Cerebellar cortex (tissue), 1 donor: Measurements from ENCODE around the gene GOPC.
A peak's percentile ranks its signal among the peaks of the same experiment; 100 is the strongest.
"Not testable (repeated sequence)": the region's sequence is repeated elsewhere in the genome, so short reads cannot be mapped to it uniquely, and the experiment has no call there.

Experiments used
- DNase-seq: peaks from one replicate; pipeline ENCODE4 v3.0.0-alpha.2; 2015; ENCODE audit warnings: low spot score

Gene GOPC

DNA sequence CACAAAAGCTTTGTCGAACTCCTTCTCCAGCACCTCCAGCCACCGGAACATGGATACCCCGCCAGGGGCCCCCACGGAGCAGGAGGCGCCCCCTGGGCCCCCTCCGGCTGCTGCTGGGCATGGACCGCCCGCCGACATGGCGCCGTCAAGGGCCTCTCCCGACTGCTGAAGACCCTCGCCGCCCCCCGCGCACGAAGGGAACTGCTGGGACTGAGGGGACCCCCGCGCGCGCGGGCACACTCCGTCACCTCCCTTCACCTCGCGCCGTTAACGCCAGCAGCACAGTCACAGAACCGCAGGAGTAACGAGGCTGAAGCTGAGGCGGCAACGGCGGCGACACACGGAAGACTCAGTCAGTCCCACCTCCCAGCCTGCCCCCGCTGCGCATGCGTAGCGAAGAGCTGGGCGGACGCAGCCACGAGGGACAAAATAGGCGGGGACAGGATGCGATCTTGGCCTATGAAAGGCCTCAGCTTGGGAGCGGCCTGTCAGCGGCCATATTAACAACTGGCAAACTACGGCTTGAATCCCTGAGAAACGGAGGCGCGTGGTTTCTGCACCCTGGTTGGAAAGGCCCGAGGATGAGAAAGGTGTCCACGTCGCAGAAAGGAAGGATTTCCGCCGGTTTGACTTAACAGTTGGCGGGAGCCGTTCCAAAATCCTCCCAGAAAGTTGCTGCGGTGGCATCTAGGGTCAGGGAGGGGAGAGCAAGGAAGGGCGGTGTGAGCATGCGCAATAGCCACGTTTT, at the start of gene GOPC:
Gene GOPC (minus strand): TSS at position 361 of the 748 bp plus-strand sequence. CDS start 223 bp downstream, at position 138.
- peak; percentile 99 for DNase-seq

DNA sequence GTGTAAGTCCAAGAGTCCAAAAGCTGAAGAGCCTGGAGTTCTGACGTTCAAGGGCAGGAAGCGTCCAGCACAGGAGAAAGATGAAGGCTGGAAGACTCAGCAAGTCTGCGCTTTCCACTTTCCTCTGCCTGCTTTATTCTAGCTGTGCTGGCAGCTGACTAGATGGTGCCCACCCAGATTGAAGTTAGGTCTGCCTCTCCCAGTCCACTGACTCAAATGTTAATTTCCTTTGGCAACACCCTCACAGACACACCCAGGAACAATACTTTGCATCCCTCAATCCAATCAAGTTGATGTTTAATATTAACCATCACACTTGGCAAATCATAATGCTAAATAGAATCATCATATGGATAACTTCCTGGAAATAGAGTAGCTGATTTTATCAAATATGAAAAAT, 49.7 kb upstream of the GOPC start:
- DNase-seq: not testable (repeated sequence)

DNA sequence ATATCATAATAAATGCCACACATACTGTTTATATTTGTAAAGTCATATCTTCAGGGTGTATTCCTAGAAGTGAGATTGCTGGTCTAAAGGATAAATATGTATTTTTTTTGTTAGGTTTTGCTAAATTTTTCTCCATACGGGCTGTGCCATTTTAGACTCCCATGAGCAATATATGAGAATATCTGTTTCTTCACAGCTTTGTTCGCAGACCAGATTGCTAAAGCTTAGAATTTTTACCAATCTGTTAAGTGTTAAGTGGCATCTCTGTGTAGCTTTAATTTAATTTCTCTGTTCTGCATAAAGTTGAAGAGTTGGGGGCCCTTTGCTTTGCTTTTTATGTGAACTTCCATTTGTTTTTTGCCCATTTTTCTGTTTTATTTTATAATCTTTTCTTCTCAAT, 40.7 kb upstream of the GOPC start:
- no peak for DNase-seq

DNA sequence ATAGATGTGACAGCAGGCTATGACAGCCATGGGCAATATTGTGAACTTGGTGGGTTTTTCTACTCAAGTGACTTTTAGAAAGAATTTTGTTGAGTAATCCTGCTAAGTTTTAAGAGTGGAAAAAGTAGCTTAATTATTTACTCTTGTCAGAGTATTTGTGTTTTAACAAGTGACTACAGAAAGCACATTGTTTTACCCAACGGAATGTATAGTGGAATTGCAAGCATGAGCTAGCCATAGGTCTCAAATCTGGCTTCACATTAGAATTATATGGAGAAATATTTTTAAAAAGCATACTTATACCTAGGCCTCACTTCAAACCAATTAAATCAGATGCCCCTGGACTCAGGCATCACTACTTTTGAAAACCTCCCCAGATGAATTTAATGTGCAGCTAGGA, 35.5 kb upstream of the GOPC start:
- DNase-seq: no peak

DNA sequence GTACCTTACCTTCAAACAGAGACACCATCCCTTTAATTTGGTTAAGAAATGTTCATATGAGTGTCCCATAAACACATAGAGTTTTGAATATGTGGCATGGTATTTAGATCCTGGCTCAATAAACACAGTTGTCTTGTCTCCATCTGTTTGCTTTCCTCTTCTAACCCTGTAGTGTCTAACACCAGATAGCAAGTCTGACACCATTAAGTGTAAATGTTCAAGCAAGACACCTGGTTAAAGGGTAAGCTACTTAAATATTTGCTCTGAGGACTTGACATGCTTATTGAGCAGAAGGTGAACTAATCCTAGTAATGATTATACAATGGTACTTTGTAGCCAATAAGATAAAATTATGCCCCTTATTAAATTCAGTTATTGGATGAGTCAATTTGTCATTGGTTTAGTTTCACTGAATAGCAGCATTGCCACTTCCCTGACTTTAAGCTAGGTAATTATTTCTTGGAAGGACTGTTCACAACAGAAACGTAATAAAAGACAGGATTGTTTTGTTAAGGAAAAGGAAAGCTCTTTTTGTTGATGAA, 26.9 kb upstream of the GOPC start:
- DNase-seq: no peak

DNA sequence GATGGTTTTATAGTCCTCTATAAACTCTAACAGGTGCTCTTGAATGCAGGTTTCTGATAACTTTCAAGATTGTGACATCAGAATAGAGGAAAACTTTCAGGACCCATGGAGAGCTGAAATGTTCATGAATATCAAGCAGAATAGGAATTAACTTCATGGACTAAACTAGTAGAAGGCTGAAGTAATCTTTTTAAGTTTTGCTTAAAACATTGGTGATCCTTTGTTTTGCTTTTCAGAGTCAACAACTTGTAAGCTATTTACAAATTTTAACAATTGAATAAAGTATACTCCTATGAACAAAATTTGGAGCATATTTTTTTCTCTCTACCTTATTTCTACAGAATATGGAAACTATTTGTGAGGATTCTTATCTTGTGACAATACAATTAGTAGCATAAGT, 25.2 kb upstream of the GOPC start:
- DNase-seq: no peak

DNA sequence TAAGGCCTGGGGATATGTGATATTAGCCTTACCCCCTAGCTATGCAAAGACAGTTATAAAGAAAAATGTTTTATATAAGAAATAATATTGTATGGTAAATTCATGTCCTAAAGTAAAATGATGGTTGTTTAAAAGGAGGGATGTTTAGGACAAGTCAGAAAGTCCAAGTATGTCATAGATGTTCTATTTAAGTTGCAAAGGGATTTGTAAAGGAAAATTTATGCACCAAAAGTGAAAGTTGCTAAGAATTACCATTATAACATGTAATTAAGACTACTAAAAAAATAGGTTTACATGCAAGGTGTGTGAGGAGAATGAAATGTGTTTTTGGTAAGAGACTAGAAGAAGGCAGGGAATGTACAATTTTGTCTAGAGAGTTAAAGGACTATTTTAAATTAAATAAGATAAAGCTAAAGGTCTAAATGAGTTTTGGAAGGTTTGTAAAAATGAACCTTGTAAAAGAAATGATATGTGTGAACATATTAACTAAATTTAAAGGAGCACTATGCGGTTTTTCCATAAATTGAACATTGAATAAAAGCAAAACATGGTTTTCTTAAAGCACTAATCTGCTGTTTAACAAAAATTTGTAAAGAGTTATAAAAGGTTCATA, 22.7 kb upstream of the GOPC start:
- DNase-seq: no peak

DNA sequence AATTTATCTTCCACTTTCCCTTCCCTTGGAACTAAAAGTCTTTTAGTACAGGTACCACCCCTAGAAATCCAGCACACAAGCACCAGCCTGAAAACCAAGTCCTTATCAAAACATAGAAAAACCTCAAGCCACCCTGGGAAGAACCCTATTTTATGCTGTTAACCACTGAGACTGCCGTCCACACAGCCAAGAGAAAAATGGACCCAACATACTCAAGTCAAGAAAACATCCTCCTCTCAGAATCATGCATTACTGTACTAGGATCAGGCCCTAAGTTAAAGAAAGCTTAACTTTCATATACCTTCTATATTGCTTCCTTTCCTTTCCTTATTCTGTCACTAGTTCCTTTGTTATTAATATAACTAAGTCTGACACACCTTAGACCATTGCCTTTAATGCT, 16.9 kb upstream of the GOPC start:
- no peak for DNase-seq

DNA sequence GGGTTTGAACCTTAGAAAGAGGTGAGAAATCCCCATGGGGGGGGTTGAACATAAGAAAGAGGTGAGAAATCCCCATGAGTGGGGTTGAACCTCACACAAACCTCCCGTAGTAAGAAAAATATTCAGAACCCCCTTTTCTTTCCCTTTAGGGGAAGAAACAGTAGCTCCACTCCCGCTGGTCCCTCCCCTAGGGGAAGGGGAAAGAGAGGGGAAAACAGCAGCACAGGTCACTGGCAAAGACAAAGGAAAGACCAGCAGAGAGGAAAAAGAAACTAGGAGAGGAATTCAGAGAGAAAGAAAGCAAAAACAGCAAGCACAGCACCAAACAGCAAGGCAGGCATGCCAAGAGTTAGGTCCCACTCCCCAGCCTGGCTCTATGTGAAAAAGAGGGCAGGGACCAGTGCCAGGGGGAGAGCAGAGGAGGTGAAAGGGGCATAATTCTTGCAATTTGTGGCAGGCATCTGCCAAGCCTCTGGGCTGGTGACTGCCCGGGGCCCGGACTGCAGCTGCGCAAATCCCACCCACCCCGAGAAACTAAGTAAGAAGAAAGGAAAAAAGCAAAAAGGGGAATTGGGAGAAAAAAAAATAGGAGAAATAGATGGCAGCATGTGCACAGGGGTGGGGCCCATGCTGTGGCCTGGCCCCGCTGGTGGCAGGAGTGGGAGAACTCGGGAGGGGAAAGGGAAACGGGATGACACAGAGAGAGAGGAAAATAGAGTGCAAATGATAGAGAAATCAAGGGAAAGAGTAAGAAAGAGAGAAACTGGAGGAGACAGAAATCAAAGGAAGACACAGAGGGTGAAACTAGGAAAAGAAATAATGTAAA, 15.1 kb upstream of the GOPC start:
- DNase-seq: no peak

DNA sequence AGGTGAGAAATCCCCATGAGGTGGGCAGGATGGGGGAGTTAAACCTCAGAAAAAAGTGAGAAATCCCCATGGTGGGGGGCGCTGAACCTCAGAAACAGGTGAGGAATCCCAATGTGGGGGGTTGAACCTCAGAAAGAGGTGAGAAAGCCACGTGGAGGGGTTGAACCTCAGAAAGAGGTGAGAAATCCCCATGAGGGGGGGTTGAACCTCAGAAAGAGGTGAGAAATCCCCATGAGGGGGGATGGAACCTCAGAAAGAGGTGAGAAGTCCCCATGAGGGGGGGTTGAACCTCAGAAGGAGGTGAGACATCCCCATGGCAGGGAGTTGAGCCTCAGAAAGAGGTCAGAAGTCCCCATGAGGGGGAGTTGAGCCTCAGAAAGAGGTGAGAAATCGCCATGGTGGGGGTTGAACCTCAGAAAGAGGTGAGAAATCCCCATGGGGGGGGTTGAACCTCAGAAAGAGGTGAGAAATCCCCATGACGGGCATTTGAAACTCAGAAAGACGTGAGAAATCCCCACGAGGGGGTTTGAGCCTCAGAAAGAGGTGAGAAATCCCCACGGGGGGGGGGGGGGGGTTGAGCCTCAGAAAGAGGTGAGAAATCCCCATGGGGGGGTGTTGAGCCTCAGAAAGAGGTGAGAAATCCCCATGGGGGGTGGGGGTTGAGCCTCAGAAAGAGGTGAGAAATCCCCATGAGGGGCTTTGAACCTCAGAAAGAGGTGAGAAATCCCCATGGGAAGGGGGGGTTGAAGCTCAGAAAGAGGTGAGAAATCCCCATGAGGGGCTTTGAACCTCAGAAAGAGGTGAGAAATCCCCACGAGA, 14.3 kb upstream of the GOPC start:
- DNase-seq: no peak

DNA sequence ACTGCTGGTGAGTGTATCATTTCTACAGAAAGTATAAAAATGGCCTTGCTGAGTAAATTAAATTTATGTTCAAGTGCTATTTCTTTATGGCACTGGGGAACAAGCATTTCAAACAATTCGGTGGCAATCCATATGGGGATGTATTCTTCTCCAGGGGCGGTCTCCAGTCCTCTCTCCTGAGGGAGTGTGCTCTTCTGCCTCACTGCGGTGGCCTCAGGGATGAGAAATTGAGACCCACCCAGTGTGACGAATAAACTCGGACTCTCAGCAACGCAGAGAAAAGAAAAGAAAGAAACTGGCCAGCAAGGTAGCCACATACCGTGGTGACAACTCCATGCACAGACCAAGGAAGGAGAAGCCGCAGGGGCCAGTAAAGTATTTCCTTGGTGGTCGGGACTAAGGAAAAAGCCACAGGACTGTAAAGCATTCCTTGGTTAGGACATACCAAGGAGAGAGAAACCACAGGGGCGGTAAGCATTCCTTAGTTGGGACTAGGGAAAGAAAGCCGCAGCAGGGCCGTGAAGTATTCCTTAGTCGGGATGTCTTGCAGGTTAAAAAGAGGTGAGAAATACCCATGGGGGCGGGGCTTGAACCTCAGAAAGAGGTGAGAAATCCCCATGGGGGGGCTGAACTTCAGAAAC, 13.6 kb upstream of the GOPC start:
- DNase-seq: no peak

DNA sequence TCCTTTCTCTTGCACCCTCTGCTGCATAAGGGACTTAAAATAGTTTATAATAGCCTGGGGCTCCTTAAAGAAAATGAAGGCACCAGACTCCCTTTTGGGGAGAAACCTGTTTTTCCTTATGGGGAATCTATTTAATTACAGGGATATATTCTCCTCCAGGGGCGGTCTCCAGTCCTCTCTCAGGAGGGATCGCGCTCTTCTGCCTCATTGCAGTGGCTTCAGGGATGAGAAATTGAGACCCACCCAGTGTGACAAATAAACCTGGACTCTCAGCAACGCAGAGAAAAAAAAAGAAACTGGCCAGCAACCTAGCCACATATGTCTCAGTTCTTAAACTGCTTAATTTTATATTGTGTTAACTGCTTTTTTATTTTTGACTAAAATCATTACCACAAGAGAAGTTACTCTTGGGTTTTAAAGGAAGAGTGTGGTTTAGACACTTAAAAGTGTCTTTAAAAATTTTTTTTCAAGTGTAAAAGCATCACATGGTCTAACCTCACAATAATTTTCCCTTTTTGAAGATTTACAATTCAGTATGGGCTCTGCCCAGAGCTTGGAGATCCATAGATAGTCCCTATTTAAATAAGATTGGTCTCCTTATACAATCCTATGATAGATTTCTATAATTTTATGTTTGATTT, 11.7 kb upstream of the GOPC start:
- DNase-seq: no peak

DNA sequence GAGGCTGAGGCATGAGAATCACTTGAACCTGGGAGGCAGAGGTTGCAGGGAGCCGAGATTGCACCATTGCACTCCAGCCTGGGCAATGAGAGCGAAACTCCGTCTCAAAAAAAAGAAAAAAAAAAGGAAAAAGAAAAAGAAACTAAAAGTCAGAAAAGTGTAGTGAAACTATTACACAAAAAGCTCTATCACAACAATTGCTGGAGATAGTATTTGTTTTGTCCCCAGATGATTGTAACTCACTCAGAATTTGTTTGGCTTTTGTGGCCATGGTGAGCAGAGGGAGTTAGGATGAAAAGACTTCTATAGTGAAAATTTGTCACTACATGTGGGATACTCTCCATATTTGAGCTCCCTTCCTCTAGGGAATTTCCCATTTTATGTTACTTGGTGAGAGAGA, 5.2 kb upstream of the GOPC start:
- DNase-seq: no peak

DNA sequence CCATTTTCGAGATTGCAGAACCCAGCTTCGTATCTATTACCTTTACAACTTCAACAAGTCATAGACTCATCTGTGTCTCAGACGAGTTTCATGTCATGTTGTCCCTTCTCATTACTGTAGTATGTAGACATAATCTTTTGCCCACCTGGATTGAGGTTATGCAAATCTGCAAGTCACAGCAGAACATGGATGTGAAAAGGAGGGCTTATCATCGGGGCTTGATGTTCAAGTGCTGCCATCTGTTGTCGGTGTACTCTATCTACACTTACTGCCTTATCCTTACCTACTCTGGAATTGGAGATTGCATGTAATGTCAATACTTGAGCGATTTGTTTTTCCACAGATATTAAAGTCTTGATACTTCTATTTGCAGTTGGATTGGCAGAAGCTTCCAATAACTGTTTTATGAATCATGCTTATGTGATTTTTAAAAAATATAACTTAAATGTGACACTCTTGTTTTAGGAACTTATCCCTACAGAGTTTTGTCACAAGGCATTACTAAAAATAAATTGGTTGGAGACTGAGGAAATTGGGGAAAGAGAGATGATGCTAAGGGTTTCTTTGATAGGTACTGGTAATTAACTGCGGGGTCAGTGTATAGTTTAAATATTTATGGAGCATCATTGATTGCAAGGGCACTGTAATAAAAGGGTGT, 3.0 kb upstream of the GOPC start:
- peak; percentile 86 for DNase-seq

DNA sequence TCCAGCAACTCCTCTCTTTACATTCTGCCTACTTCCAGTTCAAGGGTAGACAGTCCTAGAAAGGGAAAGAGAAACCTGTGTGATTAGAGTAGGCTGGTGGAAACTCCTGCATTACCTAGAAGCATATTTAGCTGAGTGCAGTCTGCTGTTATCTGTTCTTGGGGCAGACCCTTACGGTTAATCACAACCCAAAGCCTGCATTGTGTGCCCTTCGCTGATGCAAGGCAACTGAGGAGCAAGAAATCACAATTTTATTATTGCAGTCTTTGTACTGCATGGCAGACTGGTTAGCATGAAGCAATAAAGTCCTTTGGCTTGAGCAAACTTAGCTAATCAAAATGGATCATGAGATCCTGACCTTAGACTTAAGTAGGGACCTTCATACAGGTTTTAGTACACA, 1.5 kb upstream of the GOPC start:
- no peak for DNase-seq

DNA sequence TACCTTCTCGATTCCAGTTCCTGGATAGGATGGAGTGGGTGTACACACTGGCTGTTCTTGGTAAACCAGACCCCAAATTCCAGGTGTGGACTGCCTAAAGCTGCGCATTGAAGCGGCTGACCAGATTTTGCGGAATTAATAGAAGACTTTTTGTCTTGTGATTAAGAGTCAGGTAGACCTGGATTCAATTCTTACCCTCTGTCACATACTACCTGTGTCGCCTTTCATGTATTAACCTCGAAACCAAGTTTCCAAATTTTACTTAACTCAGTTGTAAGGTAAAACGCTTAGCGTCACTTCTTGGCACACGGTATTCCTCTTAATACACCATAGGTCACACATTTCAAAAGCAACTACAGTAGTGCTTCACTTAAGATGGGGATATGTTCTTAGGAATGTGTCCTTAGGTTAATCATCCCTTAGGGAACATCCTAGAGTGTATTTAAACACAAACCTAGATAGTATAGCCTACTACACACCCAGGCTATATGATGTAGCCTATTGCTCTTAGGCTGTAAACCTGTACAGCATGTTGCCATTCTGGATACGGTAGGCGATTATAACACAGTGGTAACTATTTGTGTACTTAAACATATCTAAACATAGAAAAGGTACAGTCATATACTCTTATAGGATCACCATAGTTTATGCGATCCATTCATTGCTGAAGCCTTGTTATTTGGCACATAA, 733 bp upstream of the GOPC start:
- no peak for DNase-seq

DNA sequence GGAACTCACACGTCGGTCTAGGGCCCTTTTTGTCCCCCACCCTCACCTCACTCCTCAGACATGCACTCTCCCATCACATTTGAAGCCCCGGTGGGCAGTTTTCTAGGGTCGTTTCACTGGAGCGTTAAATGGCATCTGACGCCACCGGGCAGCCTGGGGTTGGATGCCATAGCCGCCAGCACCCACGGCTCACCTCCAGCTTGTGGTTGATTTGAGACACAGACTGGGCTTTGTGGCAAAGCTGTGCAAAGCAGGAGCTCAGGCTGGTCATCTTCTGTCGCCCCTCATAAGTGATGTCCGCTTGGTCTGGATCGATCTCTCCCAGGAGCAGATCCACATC, 530 bp downstream of the GOPC start:
- peak; percentile 29 for DNase-seq

DNA sequence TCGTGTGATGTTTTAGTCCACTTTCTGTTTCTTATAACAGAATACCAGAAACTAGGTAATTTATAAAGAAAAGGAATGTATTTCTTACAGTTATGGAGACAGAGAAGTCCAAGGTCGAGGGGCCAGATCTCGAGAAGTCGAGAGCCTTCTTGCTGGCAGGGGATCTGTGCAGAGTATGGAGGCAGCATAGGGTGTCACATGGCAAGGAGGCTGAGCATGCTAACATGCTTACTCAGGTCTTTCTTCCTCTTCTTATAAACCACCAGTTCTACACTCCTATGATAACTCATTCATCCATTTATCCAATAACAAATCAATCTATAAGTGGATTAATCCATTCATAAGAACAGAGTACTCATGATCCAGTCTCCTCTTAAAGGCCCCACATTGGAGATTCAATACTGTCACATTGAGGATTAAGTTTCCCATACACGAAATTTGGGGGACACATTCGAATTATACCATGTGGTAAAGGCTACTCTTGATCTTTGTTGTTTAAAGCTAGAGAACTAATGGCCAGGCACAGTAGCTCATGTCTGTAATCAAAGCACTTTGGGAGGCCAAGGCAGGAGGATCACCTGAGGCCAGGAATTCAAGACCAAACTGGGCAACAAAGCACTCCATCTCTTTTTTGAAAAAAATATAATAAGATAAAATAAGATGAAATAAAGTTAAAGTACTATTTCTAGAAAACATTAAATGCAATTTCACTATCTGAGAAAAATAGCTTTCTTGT, 2.1 kb downstream of the GOPC start:
- no peak for DNase-seq

DNA sequence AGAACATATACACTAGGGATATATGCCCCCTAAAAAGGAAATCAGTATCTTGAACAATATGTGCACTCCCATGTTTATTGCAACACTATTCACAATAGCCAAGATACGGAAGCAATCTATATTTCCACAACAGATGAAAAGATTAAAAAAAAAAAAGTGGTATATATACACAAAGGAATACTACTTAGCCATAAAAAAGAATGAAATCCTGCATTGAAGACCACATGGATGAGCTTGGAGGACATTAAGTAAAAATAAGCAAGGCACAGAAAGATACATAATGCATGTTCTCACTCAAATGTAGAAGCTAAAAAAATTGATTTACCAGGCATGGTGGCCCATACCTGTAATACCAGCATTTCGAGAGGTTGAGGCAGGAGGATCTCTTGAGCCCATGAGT, 4.6 kb downstream of the GOPC start:
- DNase-seq: no peak
